WERI-Rb-1 (cell line): ENCODE data around the gene DENND1A.

Experiments used
- DNase-seq: peaks from one replicate; pipeline ENCODE4 v3.0.0-alpha.2; 2020
- H3K27ac ChIP-seq: fragments of 250-450 bp; sonication (Bioruptor Pico); 2 replicates; pipeline ENCODE4 v1.5.1; 2020; ENCODE audit warnings: mild to moderate bottlenecking, moderate library complexity
- H3K27me3 ChIP-seq: fragments of 250-450 bp; sonication (Bioruptor Pico); 2 replicates; pipeline ENCODE4 v1.5.1; 2021; ENCODE audit warnings: mild to moderate bottlenecking, low read depth, moderate library complexity; ENCODE audit not compliant: insufficient read depth, severe bottlenecking
- H3K36me3 ChIP-seq: fragments of 250-450 bp; sonication (Bioruptor Pico); 2 replicates; pipeline ENCODE4 v1.5.1; 2020; ENCODE audit warnings: mild to moderate bottlenecking, moderate library complexity
- H3K4me3 ChIP-seq: 2 replicates; pipeline ENCODE4 v1.5.1; 2011; ENCODE audit warnings: low read depth, mild to moderate bottlenecking, control low read depth, low read length
- H3K9me3 ChIP-seq: fragments of 250-450 bp; sonication (Bioruptor Pico); 2 replicates; pipeline ENCODE4 v1.5.1; 2021; ENCODE audit warnings: mild to moderate bottlenecking, moderate library complexity; ENCODE audit not compliant: severe bottlenecking
- CTCF ChIP-seq: IDR thresholded peaks from 2 replicates; pipeline ENCODE4 v1.5.1; 2011; ENCODE audit warnings: low read depth, mild to moderate bottlenecking, control low read depth, inconsistent platforms, low read length

The DENND1A gene

GRCh38 chr9:123497830-123498229 is 432.1 kb downstream of the DENND1A start:
- TF ChIP-seq CTCF, result no peak
- Histone ChIP-seq H3K4me3 (no peak overlapping the region), H3K36me3 (no peaks in the 10 kb centered on the region), H3K27me3 (no peaks in the 10 kb centered on the region), H3K27ac (no peak overlapping the region), H3K9me3 (no peaks in the 10 kb centered on the region)
- no peak for DNase-seq

- no peak for DNase-seq
- Histone ChIP-seq H3K27me3 (no peaks in the 10 kb centered on the region), H3K9me3 (no peaks in the 10 kb centered on the region), H3K4me3 (no peak overlapping the region), H3K27ac (no peak overlapping the region), H3K36me3 (no peaks in the 10 kb centered on the region)
- no peak for TF ChIP-seq CTCF
Measured at GRCh38 chr9:123495731-123496130, 434.2 kb downstream of the DENND1A start.

GRCh38 chr9:123493627-123494026 is 436.3 kb downstream of the DENND1A start:
- DNase-seq, result no peak
- no peak overlapping the region for H3K27ac ChIP-seq
- H3K4me3 ChIP-seq, result no peak overlapping the region
- H3K27me3 ChIP-seq, result no peaks in the 10 kb centered on the region
- no peak for TF ChIP-seq CTCF
- H3K36me3 ChIP-seq, result no peaks in the 10 kb centered on the region
- H3K9me3 ChIP-seq, result no peaks in the 10 kb centered on the region

- no peak for DNase-seq
- no peak for TF ChIP-seq CTCF
- H3K4me3 ChIP-seq, result no peak overlapping the region
- no peak overlapping the region for H3K27ac ChIP-seq
- H3K36me3 ChIP-seq, result no peaks in the 10 kb centered on the region
- H3K9me3 ChIP-seq, result no peaks in the 10 kb centered on the region
- no peaks in the 10 kb centered on the region for H3K27me3 ChIP-seq
Measured at GRCh38 chr9:123490688-123491087, 439.2 kb downstream of the DENND1A start.

GRCh38 chr9:123488722-123489321 is 441.1 kb downstream of the DENND1A start:
- Histone ChIP-seq H3K27me3 (no peaks in the 10 kb centered on the region), H3K9me3 (no peaks in the 10 kb centered on the region), H3K27ac (no peak overlapping the region), H3K4me3 (no peak overlapping the region), H3K36me3 (no peaks in the 10 kb centered on the region)
- no peak for TF ChIP-seq CTCF
- DNase-seq, result no peak

GRCh38 chr9:123487944-123488548 is 441.9 kb downstream of the DENND1A start:
- Histone ChIP-seq H3K27me3 (no peaks in the 10 kb centered on the region), H3K4me3 (no peak overlapping the region), H3K9me3 (no peaks in the 10 kb centered on the region), H3K36me3 (no peaks in the 10 kb centered on the region), H3K27ac (no peak overlapping the region)
- no peak for TF ChIP-seq CTCF
- DNase-seq, result no peak
